Type B pancreatic cell (in vitro differentiated cells): ENCODE results near the gene PASD1. TPM values are rescaled to one million over a fixed set of nuclear protein-coding genes. Genes with fewer than 3 reads are reported as not detected.
A peak's percentile ranks its signal among the peaks of the same experiment; 100 is the strongest.

Experiments used
- DNase-seq: peaks from one replicate; pipeline ENCODE4 v3.0.0; 2021; ENCODE audit warnings: mixed read lengths; ENCODE audit not compliant: unreplicated experiment; ENCODE audit errors: extremely low spot score
- H3K27ac Mint-ChIP-seq: 2 replicates; pipeline ENCODE4 v1.8.0; 2021; ENCODE audit warnings: mild to moderate bottlenecking, mixed read lengths
- H3K27me3 Mint-ChIP-seq: 2 replicates; pipeline ENCODE4 v1.8.0; 2021; ENCODE audit warnings: mixed read lengths
- H3K36me3 Mint-ChIP-seq: 2 replicates; pipeline ENCODE4 v1.8.0; 2021; ENCODE audit warnings: mixed read lengths
- H3K4me1 Mint-ChIP-seq: one replicate; pipeline ENCODE4 v1.8.0; 2021; ENCODE audit warnings: mixed read lengths; ENCODE audit not compliant: unreplicated experiment
- H3K4me3 Mint-ChIP-seq: 2 replicates; pipeline ENCODE4 v1.8.0; 2021; ENCODE audit warnings: mild to moderate bottlenecking, mixed read lengths
- H3K9me3 Mint-ChIP-seq: 2 replicates; pipeline ENCODE4 v1.8.0; 2021; ENCODE audit warnings: mixed read lengths
- total RNA-seq: library from RNA; stranded (reverse); gene quantifications from 2 replicates; pipeline ENCODE4 v1.2.1, GENCODE V29; 2021; ENCODE audit warnings: low replicate concordance
- TF ChIP-seq, protein P1 (sequence below): fragments of 200-600 bp; sonication (generic); conservative IDR thresholded peaks from 2 replicates; pipeline ENCODE4 v1.5.0; 2021; ENCODE audit warnings: antibody characterized with exemption, mild to moderate bottlenecking

PASD1 gene
- total RNA-seq, 1 donor from 2014 or later, result not detected

DNA sequence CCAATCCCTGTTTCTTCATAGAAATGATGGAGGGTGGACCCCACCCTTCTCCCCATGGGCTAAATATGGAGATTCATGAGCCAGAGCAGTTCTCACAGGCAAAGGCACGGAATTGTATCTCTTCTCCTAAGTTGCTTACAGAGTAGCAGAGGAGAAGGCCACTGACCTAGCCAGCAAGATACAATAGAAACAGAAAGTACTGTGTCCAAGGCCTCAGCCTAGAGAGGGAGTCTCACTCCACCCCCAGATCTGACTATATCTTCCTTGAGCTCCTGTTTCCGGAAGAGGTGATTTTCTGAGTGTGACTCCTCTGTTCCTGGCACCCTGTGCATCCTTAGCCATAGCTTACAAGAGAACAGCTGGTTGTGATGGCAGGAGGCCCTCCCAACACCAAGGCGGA lies 152.3 kb downstream of the PASD1 start, which contains the start of gene FATE1:
FATE1 (plus strand) TSS at position 284 of the 400 bp plus-strand sequence; CDS start at position 369, 85 bp downstream.
- Mint-ChIP-seq H3K9me3 (no peaks in the 10 kb centered on the region), H3K4me1 (no peaks in the 10 kb centered on the region), H3K4me3 (no peak within 1 kb of the TSS), H3K36me3 (no peaks in the 10 kb centered on the region), H3K27ac (no peak within 1 kb of the TSS), H3K27me3 (peaks cover 5% of the 10 kb centered on the region)
- no peak for DNase-seq
- TF ChIP-seq, protein P1, sequence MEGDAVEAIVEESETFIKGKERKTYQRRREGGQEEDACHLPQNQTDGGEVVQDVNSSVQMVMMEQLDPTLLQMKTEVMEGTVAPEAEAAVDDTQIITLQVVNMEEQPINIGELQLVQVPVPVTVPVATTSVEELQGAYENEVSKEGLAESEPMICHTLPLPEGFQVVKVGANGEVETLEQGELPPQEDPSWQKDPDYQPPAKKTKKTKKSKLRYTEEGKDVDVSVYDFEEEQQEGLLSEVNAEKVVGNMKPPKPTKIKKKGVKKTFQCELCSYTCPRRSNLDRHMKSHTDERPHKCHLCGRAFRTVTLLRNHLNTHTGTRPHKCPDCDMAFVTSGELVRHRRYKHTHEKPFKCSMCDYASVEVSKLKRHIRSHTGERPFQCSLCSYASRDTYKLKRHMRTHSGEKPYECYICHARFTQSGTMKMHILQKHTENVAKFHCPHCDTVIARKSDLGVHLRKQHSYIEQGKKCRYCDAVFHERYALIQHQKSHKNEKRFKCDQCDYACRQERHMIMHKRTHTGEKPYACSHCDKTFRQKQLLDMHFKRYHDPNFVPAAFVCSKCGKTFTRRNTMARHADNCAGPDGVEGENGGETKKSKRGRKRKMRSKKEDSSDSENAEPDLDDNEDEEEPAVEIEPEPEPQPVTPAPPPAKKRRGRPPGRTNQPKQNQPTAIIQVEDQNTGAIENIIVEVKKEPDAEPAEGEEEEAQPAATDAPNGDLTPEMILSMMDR, result no peak

DNA sequence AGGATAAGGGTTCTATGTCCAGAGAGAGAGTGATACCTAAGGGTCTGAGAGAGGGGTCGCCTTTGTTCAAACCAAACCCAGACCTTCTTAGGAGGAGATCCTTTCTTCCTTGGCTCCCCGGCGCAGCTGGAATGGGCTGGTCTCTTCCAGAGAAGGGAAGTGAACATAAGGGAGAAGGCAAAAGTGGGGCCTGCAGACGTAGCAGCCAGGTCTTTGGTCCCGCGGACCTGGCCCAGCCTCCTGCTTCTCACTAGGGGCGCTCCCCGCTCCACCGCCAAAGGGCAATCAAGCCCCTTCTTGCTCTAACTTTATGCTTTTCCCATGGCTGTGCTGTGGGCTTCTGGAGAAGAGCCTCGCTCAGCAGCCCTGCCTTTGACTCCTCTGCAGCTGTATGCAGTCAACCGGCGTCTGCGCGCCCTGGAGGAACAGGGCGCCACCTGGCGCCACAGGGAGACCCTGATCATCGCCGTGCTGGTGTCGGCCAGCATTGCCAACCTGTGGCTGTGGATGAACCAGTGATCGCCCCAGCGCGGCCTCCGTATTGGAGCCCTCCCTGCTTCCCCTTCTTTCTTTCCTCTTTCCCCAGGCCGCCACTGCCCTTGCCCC lies 158.9 kb downstream of the PASD1 start:
- H3K4me1 Mint-ChIP-seq, result no peaks in the 10 kb centered on the region
- no peak overlapping the region for H3K27ac Mint-ChIP-seq
- H3K27me3 Mint-ChIP-seq, result peaks cover 3% of the 10 kb centered on the region
- no peaks in the 10 kb centered on the region for H3K9me3 Mint-ChIP-seq
- H3K36me3 Mint-ChIP-seq, result no peaks in the 10 kb centered on the region
- no peak for DNase-seq
- H3K4me3 Mint-ChIP-seq, result no peak overlapping the region
- TF ChIP-seq, protein P1, result peak; percentile 69

DNA sequence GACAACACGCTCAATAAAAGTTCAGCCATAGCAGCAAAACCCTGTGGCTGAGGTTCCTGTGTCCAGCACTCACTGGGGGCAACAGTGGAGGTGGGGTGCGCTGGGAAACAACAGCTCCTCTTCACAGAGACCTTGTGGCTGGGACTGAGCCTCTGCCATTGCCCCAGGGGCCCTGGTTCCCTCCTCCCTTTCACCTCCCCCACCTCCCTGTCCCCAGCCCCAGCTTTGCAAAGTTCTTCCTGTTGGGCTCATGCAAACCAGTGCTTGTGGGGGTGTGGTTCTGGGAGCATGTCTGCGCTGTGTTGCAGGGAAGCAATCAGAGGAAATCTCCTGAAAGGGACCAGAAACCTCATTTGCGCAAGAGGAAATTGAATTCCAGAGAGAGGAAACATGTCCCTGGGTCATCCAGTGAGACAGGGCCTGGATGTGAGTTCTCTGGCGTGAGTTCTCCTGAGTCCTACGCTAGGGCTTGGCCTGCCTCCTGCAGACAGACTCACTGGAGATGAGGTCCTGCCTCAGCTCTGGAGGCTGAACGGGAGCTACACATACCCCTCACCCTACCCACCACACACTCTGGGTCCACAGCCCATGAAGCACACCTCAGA lies 159.8 kb downstream of the PASD1 start:
- no peak overlapping the region for H3K4me3 Mint-ChIP-seq
- TF ChIP-seq, protein P1, result no peak
- no peak overlapping the region for H3K27ac Mint-ChIP-seq
- DNase-seq, result no peak
- H3K27me3 Mint-ChIP-seq, result peaks cover 3% of the 10 kb centered on the region
- peaks cover 2% of the 10 kb centered on the region for H3K9me3 Mint-ChIP-seq
- H3K36me3 Mint-ChIP-seq, result no peaks in the 10 kb centered on the region
- no peaks in the 10 kb centered on the region for H3K4me1 Mint-ChIP-seq

DNA sequence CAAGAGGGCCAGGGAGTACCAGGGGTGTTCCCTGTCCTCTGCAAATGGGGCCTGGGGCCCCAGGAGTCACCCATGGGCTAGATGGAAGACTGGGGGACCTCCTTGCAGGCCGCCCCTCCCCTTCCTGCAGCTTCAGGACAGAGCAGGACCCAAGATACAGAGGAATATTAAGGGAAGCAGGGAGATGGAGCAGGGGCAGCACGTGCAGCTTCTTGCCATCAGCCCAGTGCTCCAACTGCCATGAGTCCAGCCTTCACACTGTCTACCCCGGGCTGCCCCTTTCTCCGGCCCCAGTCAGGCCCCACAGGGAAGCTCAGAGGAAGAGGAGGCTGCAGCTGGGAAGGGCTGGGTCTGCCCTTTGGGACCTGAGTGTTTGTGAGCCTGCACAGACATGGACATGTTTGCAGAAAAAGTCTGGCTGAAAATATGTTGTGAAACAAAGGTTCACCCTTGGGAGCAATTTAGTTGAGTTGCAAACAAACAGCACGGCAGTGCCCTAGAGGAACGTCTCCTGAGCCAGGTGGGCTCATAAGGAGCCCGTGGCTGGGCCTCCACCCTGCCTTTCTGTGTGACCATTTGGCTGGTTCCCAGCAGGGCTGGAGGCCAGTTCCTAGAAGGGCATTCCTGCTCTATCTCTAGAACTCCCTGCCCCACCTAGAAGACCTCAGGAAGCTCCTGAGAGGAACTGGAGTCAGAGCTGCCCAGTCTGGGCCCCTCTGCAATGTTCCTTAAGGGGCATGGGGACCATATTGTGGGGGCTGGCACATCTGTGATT lies 161.3 kb downstream of the PASD1 start:
- peaks cover 8% of the 10 kb centered on the region for H3K9me3 Mint-ChIP-seq
- no peaks in the 10 kb centered on the region for H3K4me1 Mint-ChIP-seq
- no peak overlapping the region for H3K4me3 Mint-ChIP-seq
- no peak overlapping the region for H3K27ac Mint-ChIP-seq
- H3K36me3 Mint-ChIP-seq, result no peaks in the 10 kb centered on the region
- peaks cover 7% of the 10 kb centered on the region for H3K27me3 Mint-ChIP-seq
- TF ChIP-seq, protein P1, result no peak
- no peak for DNase-seq

DNA sequence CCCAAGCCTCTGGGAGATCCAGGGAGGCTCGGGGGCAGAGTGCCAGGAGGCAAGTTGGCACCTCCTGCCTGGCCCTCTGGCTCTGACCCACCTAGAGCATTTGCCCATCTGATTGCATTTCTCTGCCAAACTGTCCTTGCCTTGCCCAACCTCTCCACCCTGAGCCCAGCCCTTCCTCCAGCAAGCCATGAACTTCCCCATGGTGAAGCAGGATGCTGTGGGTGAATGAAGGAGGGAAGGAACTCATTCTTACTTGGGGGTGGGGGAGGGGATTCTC lies 161.8 kb downstream of the PASD1 start:
- TF ChIP-seq, protein P1, result no peak
- no peaks in the 10 kb centered on the region for H3K4me1 Mint-ChIP-seq
- peaks cover 8% of the 10 kb centered on the region for H3K9me3 Mint-ChIP-seq
- peaks cover 7% of the 10 kb centered on the region for H3K27me3 Mint-ChIP-seq
- no peak overlapping the region for H3K4me3 Mint-ChIP-seq
- H3K36me3 Mint-ChIP-seq, result no peaks in the 10 kb centered on the region
- DNase-seq, result no peak
- H3K27ac Mint-ChIP-seq, result no peak overlapping the region

Other genes starting within 250 kb of the PASD1 start
- gene VMA21, start 166.5 kb upstream of the PASD1 start, total RNA-seq, result 26.6 and 40.7 TPM in 2 replicates
- 0.43 and 2.6 TPM in 2 replicates for gene PRRG3, start 131.8 kb downstream of the PASD1 start, total RNA-seq
- gene FATE1, start 152.4 kb downstream of the PASD1 start, total RNA-seq, result 0.29 and 0.62 TPM in 2 replicates
- gene CNGA2, start 171.1 kb downstream of the PASD1 start, total RNA-seq, result not detected in 2 replicates